ENCODE results near the gene FZD10.

The FZD10 gene

GRCh38 chr12:130131801-130132200, 30.5 kb upstream of the FZD10 start:
- FAIRE-seq (no peak), DNase-seq (ENCODE audit: insufficient read length, low spot score) (no peak)
- TF ChIP-seq, protein P1, sequence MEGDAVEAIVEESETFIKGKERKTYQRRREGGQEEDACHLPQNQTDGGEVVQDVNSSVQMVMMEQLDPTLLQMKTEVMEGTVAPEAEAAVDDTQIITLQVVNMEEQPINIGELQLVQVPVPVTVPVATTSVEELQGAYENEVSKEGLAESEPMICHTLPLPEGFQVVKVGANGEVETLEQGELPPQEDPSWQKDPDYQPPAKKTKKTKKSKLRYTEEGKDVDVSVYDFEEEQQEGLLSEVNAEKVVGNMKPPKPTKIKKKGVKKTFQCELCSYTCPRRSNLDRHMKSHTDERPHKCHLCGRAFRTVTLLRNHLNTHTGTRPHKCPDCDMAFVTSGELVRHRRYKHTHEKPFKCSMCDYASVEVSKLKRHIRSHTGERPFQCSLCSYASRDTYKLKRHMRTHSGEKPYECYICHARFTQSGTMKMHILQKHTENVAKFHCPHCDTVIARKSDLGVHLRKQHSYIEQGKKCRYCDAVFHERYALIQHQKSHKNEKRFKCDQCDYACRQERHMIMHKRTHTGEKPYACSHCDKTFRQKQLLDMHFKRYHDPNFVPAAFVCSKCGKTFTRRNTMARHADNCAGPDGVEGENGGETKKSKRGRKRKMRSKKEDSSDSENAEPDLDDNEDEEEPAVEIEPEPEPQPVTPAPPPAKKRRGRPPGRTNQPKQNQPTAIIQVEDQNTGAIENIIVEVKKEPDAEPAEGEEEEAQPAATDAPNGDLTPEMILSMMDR (IDR thresholded peaks at IDR 0.05; ENCODE audit: insufficient read depth, missing control alignments): no peak

DNA sequence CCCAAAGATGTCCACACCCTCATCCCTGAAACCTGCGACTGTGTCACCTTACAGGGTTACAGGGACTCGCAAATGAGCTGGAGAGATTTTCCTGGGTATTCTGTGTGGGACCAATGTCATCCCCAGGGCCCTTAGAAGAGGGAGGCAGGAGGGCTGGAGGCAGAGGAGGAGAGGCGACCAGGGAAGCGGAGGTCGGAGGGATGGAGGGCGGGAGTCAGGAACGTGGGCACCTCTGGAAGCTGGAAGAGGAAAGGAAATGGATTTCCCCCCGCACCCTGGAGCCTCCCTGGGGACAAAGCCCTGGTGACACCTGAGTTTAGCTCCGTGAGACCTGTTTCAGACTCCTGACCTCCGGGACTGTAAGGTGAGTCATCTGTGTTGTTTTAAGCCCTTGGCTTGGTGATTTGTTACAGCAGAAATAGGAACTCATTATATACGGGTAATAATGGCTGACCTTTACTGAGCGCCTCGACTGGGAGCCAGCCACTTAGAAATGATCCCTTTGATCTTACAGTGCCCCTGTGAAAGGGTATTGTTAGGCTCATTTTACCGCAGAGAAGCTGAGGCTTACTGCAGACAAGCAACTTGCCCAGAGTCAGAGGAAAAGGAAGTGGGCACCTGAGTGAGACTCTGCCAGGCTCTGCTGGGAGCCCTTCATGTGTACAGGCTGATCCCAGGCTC, 29.3 kb upstream of the FZD10 start:
- FAIRE-seq (no peak), DNase-seq (ENCODE audit: insufficient read length, low spot score) (no peak)
- TF ChIP-seq, protein P1 (IDR thresholded peaks at IDR 0.05; ENCODE audit: insufficient read depth, missing control alignments): no peak

- FAIRE-seq: no peak
- DNase-seq (ENCODE audit: insufficient read length, low spot score): no peak
- TF ChIP-seq, protein P1 (IDR thresholded peaks at IDR 0.05; ENCODE audit: insufficient read depth, missing control alignments): no peak
Measured at GRCh38 chr12:130133851-130134562, 28.3 kb upstream of the FZD10 start.

DNA sequence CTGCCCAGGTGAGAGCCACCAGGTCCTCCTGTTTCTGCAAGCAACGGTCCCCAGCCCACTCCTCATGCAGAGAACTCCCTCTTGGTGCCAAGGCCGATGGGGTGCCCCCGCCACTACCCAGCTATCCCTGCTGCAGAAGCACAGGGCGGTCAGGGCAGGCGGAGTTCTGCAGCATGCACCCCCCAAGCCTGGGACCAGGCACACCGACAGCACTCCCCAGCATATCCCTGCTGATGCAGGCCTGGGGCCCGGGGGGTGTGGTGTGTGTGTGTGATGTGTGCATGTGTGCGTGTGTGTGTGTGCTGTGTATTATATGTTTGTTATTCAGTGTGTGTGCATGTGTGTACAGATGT, 27.7 kb upstream of the FZD10 start:
- no peak for DNase-seq (ENCODE audit: insufficient read length, low spot score)
- TF ChIP-seq, protein P1 (IDR thresholded peaks at IDR 0.05; ENCODE audit: insufficient read depth, missing control alignments): no peak
- FAIRE-seq: no peak

GRCh38 chr12:130136509-130137039, 25.7 kb upstream of the FZD10 start:
- FAIRE-seq (no peak), DNase-seq (ENCODE audit: insufficient read length, low spot score) (no peak)
- TF ChIP-seq, protein P1 (IDR thresholded peaks at IDR 0.05; ENCODE audit: insufficient read depth, missing control alignments): no peak

GRCh38 chr12:130137040-130138018, 24.9 kb upstream of the FZD10 start:
- DNase-seq (ENCODE audit: insufficient read length, low spot score) (no peak), FAIRE-seq (no peak)
- TF ChIP-seq, protein P1 (IDR thresholded peaks at IDR 0.05; ENCODE audit: insufficient read depth, missing control alignments): no peak

Data from D721Med (cell line).